GM21515 (cell line): ENCODE data around the gene ATE1.

ENCODE experiments used
- ATAC-seq: cut with Tn5 transposase; IDR thresholded peaks from one replicate; pipeline ENCODE4 v1.9.1; 2021; ENCODE audit not compliant: unreplicated experiment

The ATE1 gene

DNA sequence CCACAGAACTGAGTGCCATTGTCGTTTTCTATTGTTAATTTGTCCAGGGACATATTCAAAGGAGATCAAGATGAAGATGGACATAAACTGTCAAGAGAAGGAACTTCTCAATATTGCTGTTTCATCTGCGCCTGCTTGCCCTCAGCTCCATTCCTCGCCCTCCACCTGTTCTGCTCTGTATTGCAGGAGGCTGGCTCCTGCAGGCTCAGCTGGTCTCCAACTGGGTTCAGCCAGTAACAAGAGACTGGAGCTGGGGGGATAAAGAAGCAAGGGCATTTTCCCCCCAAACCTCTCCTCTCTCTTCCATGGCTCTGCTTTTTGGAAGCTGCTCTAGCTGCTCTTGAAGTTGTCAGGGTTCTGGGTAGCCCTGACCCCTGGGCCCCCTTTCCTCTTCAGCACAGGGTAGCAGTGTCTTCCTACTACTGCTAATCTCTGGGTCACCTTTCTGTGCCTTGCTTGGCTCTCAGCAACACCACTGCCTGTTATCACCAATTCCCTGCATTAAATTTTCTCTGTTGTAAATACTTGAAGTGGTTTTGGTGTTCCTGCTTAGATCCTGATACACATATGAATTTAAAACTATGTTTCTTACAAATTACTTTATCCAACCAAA, 180.6 kb downstream of the ATE1 start:
- no peak for ATAC-seq

DNA sequence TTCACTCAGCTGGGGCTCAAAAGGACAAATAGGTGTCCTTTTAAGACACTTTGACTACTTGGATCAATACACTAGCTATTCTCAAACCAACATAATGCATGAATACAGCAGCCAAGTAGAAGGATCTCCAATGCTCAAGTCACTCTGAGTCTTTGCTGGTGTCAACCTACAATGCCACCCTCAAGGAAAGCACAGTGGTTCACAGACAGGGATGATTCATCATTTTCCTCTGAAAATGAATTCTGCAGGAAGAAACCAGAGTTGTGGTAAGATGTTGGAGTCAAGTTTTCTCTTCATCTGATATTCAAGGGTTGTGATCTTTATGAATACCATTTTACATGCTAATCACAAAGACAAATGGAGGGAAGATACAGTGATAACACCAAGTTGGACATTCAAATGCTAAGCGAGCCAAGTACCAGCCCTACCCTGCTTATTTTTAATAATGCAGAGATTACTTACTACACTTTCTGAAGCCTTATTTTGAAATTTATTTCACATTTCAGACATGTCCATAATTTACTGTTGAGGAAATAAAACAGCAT, 186.5 kb downstream of the ATE1 start:
- ATAC-seq: no peak

DNA sequence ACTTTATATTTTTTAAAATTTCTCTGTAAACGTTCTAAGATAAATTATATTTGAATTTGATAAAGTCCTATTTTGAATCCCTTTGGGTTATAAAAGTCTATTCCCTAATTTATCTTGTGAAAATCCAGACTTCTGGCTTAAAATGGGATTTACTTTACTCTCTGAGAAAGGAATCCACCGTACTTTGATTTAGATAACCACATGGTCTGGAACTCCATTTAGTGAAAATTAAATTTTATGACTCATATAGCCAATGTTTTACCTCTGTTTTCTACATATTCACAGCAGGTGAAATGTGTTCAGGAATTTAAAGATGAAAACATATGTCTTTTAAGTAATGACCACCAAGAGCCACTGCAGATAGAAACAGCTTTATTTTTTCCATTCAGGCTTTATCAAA, 187.8 kb downstream of the ATE1 start:
- no peak for ATAC-seq

DNA sequence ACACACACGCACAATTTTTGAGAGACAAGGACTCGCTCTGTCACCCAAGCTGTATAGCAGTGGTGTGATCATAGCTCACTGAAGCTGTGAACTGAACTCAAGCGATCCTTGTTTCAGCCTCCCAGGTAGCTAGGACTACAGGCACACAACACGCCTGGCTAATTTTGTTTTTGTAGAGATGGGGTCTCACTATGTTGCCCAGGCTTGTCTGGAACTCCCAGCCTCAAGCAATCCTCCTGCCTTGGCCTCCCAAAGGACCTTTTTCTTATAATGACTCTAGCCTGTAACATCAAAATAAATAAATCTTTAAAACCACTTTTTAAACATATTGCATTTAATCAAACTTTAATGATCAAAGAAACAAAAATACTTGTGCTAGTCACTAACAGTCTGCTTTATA, 188.7 kb downstream of the ATE1 start:
- no peak for ATAC-seq

DNA sequence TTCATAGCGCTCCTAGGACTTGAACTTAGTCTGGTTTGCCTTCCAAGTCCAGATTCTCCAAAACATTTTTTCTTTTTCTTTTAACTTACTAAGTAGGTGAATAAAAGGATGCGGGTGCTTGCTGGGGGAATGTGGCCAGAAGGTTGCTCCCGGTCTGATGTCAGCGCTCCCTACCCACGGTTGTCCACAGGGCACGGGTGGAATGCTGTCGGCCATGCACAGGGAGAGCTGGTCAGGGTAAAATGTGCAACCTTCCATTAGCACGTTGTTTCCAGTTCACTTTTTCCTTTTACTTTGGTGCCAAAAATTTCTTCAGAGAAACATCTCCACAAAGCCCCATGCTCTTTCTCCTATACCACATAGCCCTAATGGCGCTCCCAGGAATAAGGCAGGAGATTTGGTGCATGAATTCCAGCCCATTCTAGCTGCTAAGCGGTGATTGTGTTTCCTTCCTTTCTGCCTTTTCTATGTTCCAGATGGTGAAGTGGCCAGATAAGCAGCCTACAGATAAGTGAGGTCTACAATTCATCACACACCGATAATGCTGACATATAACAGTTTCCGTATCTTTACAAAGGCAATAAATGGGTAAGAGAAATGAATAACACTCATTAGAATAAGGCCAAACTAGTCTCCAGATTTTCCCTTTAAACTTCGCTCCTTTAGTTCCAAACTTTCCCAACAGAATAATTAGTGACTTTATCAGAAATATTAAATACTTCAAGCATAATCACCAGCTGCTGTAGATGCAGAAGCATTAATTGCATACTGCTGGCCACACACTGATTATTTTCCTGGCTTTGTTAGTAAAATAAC, 191.3 kb downstream of the ATE1 start:
- no peak for ATAC-seq

DNA sequence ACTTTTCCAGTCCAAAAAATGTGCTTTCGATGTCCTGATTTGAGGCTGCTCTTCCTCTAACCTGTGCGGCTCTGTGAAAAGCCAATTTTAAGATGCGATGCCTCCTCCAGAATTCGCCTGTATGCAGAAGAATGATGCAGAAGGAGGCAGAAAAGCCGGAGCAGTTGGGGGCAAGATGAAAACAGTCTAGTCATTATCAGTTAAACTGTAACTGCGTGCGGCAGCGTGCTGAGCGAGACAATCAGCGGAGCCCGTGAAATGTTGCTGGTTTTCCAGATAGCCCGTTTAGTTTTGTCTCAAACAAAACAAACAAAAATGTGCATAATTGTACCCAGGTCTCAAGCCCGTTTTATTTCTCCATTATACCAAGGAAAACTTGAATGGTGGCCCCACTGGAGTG, 192.6 kb downstream of the ATE1 start:
- no peak for ATAC-seq

DNA sequence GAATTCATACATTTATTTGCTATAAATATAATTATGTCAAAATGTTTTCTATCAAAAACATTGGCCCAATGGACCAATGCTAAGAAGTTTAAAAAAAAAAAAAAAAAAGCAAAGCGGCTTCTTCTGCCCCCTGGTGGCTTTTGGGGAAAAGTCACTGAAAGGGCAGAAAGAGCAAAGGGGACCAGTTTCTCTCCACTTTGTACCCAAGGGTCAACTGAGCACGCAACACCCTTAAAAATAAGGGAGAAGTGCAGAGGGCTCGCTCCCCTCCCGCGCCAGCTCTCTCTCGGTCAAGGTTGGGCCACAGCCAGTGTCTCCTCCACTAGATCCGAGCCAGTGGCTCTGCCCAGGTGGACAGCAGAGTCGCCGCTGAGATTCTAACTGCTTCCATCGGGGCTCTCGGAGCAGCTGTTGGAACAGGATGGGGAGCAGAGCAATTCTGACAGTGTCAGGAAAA, 193.2 kb downstream of the ATE1 start:
- ATAC-seq: no peak

DNA sequence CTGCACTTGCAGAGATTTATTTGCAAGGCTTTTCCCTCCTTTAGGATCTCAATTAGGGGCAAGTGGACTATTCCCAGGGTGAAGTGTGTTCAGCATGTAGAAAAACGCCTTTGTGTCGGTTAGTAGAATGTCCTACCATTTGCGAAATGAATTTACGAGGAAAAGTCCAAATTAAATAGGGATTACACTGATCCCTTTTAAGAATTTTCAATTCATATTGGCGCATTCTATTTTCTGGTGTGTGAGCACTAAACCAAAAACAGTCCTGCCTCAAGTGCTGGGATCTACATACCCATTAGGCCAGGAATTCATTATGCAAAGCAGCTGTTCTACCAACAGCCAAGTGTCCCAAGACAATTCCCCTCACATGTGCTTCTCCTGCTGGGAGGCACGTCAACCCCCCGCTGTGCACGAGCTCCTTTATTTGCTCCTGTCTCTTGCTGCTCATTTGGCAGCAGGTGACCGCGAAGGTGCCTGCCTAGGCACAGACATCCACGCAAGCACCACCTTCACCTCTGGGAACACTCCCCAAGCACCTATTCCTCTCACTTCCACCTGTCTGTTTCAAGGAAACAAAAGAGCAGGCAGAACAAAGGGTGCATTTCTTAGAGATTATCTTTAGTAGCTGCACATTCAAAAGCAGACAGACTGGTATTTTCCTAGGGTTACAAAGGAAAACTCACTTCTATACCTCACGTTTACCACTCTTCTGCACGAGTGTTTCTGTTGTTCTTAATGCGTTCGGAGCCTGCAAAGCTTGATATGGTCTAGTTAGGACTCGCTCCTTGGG, 195.0 kb downstream of the ATE1 start:
- ATAC-seq: no peak

DNA sequence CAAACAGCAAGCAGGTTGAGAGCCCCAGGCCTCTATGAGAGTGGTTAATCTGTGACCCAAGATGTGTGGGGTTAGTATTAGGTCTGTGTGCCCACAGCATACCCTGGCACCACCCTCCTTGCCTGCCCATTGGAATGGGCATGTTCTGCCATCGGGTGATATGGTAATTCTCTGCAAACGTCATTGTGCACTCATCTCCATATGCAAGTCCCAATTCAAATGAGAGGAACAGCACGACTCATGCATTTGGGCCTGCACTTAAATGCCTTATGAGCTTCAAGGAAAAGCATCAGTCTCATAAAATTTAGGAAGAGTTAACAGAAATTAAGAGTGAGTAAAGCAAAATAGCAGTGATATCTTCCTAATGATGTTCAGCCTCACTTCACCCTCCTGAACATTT, 195.7 kb downstream of the ATE1 start:
- ATAC-seq: no peak

DNA sequence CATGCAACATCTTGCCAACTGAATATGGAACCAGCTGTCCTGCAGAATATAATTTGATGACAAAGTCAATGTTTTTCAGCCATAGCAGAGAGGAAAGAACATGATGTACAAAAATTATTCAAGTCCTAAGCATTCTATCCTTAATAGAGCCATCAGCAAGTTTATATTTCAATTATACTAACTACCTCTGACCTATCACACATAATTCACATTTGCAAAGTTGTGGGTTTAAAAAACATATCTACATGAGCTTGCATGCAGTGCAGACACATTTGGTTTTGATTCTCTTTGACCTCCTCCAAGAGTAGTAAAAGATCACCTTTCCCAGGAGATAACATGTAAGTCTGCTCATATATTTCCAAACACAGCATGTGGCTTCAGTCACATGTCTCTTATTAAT, 203.5 kb downstream of the ATE1 start:
- no peak for ATAC-seq

DNA sequence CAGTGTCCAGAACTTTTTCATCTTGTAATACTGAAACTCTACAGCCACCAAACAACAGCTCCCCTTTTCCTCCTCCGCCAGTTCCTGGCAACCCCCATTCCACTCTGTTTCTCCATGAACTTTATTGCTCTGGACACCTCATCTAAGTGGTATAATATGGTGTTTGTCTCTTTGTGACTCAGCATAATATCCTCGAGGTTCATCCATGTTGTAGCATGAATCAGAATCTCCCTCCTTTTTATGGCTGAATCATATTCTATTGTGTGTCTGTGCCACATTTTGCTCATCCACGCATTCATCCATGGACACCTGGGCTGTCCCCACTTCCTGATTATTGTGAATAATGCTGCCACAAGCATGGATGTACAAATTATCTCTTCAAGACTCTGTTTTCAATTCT, 205.2 kb downstream of the ATE1 start:
- no peak for ATAC-seq

DNA sequence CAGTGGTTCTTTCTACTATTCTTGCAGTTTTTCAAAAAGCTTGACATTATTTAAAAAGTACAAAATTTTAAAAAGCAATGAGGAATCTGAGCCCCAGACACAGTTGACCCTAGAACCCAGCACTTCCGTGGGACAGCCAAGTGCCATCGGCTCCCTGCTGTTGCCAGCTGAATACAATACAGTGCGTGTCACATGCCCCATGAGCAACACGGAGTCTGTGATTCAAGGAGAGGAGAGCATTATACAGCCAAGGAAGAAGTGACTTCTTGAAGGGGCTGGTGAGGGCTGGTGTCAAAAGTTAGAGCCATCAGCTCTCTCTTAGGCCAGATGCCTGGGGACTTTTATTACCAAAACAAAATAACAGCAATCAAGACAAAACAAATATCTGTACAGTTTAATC, 206.6 kb downstream of the ATE1 start:
- no peak for ATAC-seq

DNA sequence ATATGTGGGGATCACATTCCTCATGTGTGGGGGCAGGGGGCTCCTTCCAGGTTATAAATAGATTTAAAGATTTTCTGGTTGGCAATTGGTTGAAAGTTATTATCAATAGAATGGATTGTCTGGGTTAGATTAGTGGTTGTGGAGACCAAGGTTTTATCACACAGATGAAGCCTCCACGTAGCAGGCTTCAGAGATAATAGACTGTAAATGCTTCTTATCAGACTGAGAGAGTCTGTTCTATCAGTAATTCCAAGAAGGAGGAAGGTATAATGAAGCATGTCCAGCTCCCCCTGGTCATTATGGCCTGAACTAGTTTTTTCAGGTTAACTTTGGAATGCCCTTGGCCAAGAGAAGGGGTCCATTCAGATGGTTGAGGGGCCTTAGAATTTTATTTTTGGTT, 211.9 kb downstream of the ATE1 start:
- ATAC-seq: no peak

DNA sequence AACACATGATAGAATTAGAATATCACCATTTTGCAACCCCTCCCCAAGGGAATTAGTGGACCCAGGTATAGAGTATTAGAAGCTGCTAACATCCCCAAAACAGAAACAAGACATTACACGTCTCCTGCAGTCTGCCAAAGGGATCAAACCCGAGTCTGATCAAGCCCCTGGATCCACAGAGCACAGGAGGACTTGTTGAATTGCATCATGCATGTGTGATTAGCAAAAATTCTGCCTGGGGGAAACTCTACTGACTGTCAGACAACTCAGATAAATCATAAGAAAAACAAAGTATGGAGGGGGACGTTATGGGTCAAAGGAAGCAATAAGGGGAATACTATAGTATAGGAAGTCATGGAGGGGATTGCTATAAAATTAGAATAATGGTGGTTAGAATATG, 212.8 kb downstream of the ATE1 start:
- ATAC-seq: no peak

DNA sequence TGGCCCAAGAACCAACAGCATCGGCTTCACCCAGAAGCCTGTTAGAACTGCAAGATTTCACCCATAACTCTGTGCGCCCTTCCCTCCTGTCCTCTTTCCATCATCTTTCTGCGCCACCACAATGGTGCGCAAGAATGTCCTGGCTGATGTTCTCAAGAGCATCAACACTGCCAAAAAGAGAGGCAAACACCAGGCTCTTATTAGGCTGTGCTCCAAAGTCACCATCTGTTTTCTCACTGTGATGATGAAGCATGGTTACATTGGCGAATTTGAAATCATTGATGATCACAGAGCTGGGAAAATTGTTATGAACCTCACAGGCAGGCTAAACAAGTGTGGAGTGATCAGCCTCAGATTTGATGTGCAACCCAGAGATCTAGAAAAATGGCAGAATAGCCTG, 214.3 kb downstream of the ATE1 start:
- ATAC-seq: no peak

DNA sequence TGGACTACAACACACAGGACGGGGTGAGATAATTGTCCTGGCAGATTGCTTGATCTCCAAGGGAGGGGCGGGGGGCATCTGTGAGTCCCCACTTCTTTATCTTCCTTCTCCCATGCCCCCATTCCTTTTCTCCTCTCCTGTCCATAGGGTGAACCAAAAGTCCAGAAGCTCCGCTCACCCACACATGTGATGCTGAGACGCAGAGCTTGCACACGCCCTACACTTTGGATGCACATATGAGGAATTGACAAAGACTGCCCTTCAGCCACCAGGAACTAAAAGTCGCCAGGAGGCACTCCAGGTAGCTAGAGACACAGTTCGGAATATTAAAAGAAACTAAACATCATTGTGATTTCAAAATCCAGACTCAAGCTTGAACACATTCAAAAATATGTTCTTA, 216.9 kb downstream of the ATE1 start:
- ATAC-seq: no peak

DNA sequence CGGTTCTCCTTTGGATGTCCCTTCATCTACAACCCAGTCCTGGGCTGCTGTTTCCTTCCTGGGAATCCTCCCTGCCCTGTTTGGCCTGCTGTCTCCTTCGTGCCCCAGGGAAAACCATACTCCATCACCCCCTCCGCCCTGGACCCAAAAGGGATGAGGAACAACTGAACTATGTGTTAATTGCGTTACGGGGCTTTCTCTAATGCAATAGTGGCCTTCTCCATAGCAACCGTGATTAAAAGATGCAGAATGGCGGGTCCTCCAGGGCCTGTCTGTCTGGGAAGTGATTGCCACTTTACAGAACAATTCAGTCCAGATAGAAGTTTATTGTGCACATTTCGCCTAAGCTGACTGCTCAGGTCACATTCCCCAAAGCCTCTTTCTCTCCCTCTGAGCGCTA, 217.6 kb downstream of the ATE1 start:
- no peak for ATAC-seq

DNA sequence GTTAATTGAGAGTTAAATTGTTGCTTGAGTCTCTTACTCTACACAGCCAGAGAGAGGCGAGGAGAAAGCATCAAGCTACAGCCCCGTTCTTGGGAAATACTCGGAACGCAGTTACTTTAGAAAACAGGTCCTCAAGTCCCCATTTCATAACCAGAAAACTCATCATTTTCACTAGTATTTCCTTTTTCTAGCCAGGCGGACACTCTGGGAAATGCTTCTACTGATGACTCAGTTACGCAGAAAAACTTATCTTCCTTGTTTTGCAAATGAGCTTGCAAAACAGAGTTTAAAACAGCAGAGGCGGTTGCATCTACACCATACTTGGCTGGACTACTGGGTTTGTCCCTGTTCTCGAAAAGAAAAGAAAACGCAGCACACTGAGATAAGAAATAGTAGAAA, 218.2 kb downstream of the ATE1 start:
- no peak for ATAC-seq

DNA sequence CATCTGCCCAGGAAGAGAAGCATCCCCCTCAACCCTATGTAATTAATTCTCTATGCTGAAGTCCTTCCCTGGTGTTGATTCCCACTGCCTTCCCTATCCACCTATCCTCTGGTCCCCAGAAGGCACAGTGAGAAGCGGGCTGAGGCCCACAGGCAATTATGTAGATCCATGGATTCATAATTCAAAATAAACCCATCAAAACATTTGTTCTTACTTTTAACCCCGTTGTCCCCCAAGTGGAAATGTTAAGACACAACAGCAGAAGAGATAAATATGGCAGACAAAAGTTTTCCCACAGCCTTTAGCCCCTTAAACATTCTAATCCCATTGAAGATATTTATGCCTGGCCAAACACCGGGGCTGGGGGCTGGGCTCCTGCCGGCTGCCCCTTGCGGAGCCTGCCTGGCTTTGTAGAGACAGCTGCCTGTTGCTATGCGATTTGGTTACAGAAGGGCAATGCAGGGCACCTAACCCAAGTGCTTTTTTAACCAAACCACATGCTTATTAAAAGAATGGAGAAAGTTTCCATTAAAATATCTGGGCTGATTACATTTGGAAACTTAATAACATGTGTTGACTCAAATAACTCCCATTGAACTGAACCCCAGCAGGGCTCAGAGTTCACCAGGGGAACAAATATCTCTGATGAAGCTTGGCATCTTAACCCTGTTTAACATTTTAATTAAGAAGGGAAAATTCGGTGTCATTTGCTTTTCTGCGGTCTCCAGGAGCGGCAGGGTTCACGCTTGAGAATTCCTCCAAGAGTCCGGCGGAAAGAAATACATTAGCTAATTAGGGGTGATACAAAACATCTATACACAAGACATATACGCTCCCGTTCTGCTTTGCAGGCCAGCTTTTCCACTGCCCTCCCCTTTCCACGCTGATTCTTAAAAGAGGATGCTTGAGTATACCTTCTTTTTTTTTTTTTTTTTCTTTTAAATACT, 218.8 kb downstream of the ATE1 start:
- no peak for ATAC-seq
